GM21825 (cell line): ENCODE data around the gene PKD2.
"Not testable (repeated sequence)": the region's sequence is repeated elsewhere in the genome, so short reads cannot be mapped to it uniquely, and the experiment has no call there.

ENCODE experiments used
- ATAC-seq: cut with Tn5 transposase; IDR thresholded peaks from one replicate; pipeline ENCODE4 v1.9.1; 2021; ENCODE audit warnings: mild to moderate bottlenecking, moderate library complexity; ENCODE audit not compliant: unreplicated experiment

The PKD2 gene

DNA sequence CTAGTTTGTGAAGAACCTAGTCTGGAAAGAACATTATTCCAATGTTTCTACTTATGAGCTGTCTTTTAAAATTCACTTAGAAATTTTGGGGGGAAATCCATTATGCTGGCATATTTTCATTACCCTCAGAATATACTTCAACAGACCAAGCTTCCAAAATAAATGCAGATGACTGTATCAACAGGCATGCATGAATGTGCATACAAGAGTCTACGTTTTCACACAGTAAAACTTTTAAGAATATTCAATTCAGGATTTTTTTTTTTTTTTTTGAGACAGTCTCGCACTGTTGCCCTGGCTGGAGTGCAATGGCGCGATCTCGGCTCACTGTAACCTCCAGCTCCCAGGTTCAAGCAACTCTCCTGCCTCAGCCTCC lies 101.3 kb downstream of the PKD2 start:
- no peak for ATAC-seq

- no peak for ATAC-seq
Measured at GRCh38 chr4:88109123-88109881, 101.9 kb downstream of the PKD2 start.

DNA sequence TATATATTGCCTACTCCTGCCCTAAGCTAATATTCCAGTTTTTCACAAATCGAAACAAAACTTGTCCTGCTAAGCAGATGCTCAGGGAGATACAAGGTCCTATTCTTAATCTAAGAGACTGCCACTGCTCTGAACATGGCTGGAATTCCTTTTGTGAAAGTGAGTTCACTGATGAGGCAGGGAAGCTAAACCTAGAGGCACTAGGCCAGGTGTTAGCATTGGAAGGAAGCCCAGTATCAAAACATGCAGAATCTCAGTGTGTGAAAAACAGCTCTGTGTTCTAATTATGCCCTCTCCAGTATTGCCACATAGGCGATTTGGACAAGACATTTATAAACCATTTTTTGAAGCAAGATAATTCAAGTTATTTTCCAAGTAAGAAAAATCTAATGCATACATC lies 103.4 kb downstream of the PKD2 start:
- ATAC-seq: no peak

- ATAC-seq: no peak
Measured at GRCh38 chr4:88112856-88113255, 105.4 kb downstream of the PKD2 start.

- no peak for ATAC-seq
Measured at GRCh38 chr4:88115587-88115986, 108.2 kb downstream of the PKD2 start.

DNA sequence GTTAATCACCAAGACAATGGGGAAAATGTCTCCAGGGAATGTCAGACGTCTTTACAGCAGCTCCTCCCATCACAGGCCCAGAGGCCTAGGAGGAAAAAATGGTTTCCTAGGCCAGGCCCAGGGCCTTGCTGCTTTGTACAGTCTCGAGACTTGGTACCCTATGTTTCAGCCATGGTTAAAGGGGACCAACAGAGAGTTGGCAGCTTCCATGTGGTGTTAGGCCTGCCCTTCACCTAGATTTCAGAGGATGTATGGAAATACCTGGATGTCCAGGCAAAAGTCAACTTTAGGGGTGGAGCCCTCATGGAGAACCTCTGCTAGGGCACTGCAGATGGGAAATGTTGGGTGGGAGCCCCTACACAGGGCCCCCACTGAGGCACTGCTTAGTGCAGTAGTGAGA lies 112.5 kb downstream of the PKD2 start:
- no peak for ATAC-seq

DNA sequence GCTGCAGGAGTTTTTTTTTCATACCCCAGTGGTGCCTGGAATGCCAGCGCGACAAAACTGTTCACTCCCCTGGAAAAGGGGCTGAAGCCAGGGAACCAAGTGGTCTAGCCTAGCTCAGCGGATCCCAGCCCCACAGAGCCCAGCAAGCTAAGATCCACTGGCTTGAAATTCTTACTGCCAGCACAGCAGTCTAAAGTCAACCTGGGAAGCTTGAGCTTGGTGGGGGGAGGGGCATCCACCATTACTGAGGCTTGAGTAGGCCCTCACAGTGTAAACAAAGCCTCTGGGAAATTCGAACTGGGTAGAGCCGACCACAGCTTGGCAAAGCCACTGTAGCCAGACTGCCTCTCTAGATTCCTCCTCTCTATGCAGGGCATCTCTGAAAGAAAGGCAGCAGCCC lies 114.8 kb downstream of the PKD2 start:
- ATAC-seq: not testable (repeated sequence)
